ENCODE measurements around the gene IL13.
"Not testable (repeated sequence)": the region's sequence is repeated elsewhere in the genome, so short reads cannot be mapped to it uniquely, and the experiment has no call there.

IL13 gene

DNA sequence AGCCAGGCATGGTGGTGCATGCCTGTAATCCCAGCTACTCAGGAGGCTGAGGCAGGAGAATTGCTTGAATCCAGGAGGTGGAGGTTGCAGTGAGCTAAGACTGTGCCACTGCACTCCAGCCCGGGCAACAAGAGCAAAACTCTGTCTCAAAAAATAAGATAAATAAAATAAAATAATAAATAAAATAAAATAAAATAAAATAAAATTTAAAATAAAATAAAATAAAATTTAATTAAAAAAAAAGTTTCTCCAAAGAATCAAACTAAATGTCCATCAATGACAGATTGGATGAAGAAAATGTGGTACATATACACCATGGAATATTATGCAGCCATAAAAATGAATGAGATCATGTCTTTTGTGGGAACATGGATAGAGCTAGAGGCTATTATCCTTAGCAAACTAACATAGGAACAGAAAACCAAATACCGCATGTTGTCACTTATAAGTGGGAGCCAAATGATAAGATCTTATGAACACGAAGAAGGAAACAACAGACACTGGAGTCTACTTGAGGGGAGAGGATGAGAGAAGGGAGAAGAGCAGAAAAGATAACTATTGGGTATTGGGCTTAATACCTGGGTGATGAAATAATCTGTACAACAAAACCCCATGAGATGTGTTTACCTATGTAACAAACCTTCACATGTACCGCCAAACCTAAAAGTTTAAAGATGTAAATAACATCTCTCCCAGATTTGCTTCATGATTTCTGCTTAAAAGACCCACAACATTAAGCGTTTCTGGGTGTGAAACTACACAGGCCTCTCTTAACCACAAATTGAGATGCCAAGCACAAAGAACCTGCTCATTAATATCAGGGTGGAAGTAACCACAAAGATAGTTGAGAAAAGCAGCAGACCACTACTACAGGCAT, 34.0 kb downstream of the IL13 start:
- DNase-seq: not testable (repeated sequence)

DNA sequence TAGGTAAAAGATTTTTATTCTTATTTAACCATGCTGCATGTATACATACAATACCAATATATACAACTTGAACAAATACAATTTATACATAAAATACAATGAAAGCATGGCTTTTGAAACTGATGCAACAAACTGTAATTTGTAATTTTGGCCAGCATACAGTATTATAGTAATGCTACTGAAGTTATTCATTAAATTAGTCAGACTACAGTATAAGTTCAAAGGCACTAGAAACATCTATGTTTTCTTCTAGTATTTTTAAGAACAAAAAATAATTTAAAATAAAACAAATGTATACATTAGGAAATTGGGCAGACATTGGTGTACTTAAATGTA, 34.6 kb downstream of the IL13 start:
- no peak for DNase-seq

DNA sequence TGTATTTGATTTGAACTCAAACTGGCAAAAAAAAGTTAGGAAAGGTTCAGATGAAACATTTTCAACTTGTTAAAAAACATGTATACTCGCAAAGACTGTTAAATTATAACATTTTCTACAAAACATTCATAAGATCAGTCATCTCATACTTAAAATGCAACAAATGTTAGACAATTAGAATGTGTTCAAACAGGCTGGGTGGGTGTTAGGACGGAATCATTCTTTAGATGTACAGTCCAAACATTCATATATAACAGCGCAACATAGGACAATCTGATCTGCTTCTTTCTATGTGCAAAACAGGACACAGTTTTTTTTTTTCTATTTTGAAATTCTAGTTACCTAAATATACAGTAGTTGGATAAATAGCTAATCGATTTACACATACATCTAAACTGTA, 38.0 kb downstream of the IL13 start:
- DNase-seq: no peak

DNA sequence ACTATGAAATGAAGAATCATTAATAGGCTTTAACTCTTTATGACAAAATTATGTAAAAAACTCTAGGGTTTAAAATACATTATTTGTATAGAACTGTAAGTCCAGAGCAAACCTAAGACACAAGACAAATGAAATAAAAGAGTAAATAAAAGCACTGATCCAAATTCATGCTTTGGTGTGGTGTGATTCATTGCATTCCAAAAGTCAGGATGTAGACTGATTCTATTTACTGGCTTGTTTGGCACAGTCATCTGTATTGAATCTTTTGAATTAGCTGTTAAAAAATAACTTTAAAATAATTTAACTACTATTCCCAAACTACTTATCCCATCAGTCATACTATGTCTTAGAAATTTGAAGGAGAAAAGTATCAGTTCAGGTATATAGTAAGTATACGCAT, 46.9 kb downstream of the IL13 start:
- DNase-seq: no peak

DNA sequence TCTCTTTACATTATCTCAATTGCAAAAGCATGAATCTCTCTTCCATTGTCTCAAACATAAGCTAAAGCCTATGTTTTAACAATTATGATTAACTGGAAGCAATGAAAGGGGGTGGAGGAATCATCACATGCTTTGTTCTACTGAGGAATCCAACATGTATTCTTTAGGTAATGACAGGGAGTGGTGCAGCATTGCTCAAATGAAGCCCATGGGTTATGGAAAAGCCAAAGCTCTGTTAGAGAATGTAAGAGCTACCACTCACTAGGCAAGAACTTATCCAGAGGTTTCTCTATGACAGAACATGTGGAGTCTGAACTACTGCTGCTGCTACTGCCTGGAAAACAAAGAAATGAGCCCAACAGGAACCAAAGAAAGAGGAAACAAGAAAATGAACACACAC, 50.7 kb downstream of the IL13 start:
- no peak for DNase-seq

Measured in C1 segment of cervical spinal cord (tissue), 14 donors.